Thymus (tissue), 11 donors: ENCODE measurements around the gene SERPINA6. TPM values are rescaled to one million over a fixed set of nuclear protein-coding genes. Genes with fewer than 3 reads are reported as not detected.

ENCODE experiments used
- DNase-seq, 9 donors: peaks; one replicate each; pipeline ENCODE4 v3.0.0-alpha.2; 2013; ENCODE audit warnings: low spot score in 9 of 9, low read depth in 6 of 9, missing footprints in 1 of 9
- H3K27ac ChIP-seq, 2 donors: one replicate each; pipeline ENCODE4 v1.5.1; 2013; ENCODE audit warnings: control low read depth in 1 of 2, low read depth in 1 of 2, low read length in 1 of 2, mild to moderate bottlenecking in 1 of 2, moderate library complexity in 1 of 2
- H3K27me3 ChIP-seq, 2 donors: one replicate each; pipeline ENCODE4 v1.5.1; 2013; ENCODE audit warnings: low read length in 1 of 2; ENCODE audit not compliant: control insufficient read depth in 2 of 2, insufficient read depth in 1 of 2
- H3K36me3 ChIP-seq, 2 donors: one replicate each; pipeline ENCODE4 v1.5.1; 2013; ENCODE audit warnings: low read length in 1 of 2, mild to moderate bottlenecking in 1 of 2, moderate library complexity in 1 of 2; ENCODE audit not compliant: control insufficient read depth in 2 of 2, insufficient read depth in 2 of 2
- H3K4me1 ChIP-seq, 2 donors: one replicate each; pipeline ENCODE4 v1.5.1; 2013; ENCODE audit warnings: low read length in 2 of 2; ENCODE audit not compliant: control insufficient read depth in 2 of 2, insufficient read depth in 2 of 2
- H3K4me3 ChIP-seq, 2 donors: one replicate each; pipeline ENCODE4 v1.5.1; 2013; ENCODE audit warnings: low read length in 2 of 2, control low read depth in 1 of 2, mild to moderate bottlenecking in 1 of 2
- H3K9me3 ChIP-seq, 2 donors: one replicate each; pipeline ENCODE4 v1.5.1; 2013; ENCODE audit warnings: low read length in 1 of 2, mild to moderate bottlenecking in 1 of 2; ENCODE audit not compliant: control insufficient read depth in 2 of 2, insufficient read depth in 1 of 2
- WGBS: extraction: QIAGEN DNeasy Blood & Tissue Kit; methylation state at CpG from one replicate; pipeline ENCODE4 v1.1.7; 2013; 5-methylcytosine and 5-hydroxymethylcytosine counted together
- polyA plus RNA-seq: library from polyadenylated mRNA; stranded (reverse); fragments of 200-250 nt; gene quantifications from one replicate; pipeline ENCODE4 v1.2.3, GENCODE V29; 2013
- total RNA-seq: library from RNA; stranded (reverse); fragments of 120-200 nt; gene quantifications from one replicate; pipeline ENCODE4 v1.2.4, GENCODE V29; 2013
- donor health status: healthy.

SERPINA6 gene
- total and polyA plus RNA-seq, 2 donors, result 0.33 to 0.91 TPM

DNA sequence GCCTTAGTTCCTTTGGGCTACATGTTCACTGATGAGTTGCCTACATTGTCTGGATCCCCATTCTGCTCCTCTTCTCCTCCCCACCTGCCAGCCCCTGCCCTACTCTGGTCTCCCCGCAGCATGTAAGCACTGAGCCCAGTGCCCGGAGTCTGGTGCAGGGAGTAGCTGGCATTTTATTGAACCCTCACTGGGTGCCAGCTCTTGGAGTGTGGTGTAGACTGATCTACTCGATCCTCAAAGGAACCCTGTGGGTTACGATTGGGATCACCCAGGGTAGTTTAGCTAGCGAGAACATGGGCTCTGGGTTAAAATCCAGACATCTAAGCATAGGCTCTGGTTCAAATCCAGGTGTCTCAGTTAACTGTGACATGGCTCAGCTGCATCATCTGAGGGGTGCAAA is 8.3 kb upstream of the SERPINA6 start:
- DNase-seq, result no peak
- Histone ChIP-seq H3K4me3 (no peak overlapping the region), H3K9me3 (no peaks in the 10 kb centered on the region), H3K27ac (no peak overlapping the region), H3K36me3 (no peaks in the 10 kb centered on the region), H3K27me3 (no peaks in the 10 kb centered on the region), H3K4me1 (no peaks in the 10 kb centered on the region)
- WGBS, result 97% methylated on average over 5 of the region's 5 CpGs

DNA sequence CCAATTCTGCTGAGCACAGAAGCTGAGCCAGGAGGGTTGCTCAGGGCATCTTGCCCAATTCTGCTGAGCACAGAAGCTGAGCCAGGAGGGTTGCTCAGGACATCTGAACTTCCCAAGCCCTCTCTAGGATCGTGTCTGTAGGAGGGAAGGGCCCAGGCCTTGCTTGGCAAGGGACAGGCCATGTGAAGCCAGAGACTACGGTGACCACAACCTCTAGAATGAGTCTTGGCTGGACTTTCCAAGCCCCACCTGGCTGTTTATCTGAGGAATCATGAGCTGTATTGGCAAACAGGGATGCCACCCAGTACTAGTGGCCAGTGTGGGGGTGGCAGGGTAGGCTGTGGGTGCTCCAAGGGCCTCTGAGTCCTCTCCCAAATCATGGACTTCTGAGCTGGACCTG is 7.7 kb upstream of the SERPINA6 start:
- DNase-seq, result no peak
- Histone ChIP-seq H3K4me1 (no peaks in the 10 kb centered on the region), H3K27ac (no peak overlapping the region), H3K4me3 (no peak overlapping the region), H3K36me3 (no peaks in the 10 kb centered on the region), H3K9me3 (no peaks in the 10 kb centered on the region), H3K27me3 (no peaks in the 10 kb centered on the region)
- 75% methylated on average over 2 of the region's 2 CpGs for WGBS

DNA sequence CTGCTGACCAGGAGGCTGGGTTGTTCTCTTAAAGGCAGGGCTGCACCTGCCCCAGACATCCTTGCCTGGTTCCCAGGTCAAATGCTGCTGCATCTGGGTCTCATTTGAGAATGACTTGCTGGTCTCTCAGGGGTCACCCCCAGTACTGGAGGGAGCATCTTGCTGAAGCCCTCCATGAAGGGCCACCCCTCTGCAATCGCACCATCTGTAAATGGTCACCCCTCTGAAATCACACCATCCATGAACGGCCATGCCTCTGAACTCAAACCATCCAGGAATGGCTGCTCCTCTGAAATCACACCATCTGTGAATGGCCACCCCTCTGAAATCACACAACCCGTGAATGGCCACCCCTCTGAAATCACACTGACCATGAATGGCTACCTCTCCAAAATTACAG is 7.3 kb upstream of the SERPINA6 start:
- H3K4me1 ChIP-seq, result no peaks in the 10 kb centered on the region
- no peak overlapping the region for H3K4me3 ChIP-seq
- no peaks in the 10 kb centered on the region for H3K9me3 ChIP-seq
- WGBS, result 96% methylated on average over 3 of the region's 3 CpGs
- H3K36me3 ChIP-seq, result no peaks in the 10 kb centered on the region
- no peaks in the 10 kb centered on the region for H3K27me3 ChIP-seq
- no peak overlapping the region for H3K27ac ChIP-seq
- DNase-seq, result no peak

GRCh38 chr14:94329857-94330256 is 6.7 kb upstream of the SERPINA6 start:
- Histone ChIP-seq H3K9me3 (no peaks in the 10 kb centered on the region), H3K4me1 (no peaks in the 10 kb centered on the region), H3K4me3 (no peak overlapping the region), H3K27ac (no peak overlapping the region), H3K27me3 (no peaks in the 10 kb centered on the region), H3K36me3 (no peaks in the 10 kb centered on the region)
- DNase-seq, result no peak
- WGBS, result 93% methylated on average over 4 of the region's 4 CpGs

- no peaks in the 10 kb centered on the region for H3K4me1 ChIP-seq
- no peak for DNase-seq
- 93% methylated on average over 2 of the region's 2 CpGs for WGBS
- H3K4me3 ChIP-seq, result no peak overlapping the region
- no peaks in the 10 kb centered on the region for H3K27me3 ChIP-seq
- H3K9me3 ChIP-seq, result no peaks in the 10 kb centered on the region
- no peaks in the 10 kb centered on the region for H3K36me3 ChIP-seq
- no peak overlapping the region for H3K27ac ChIP-seq
Observed at GRCh38 chr14:94328196-94328595, 5.1 kb upstream of the SERPINA6 start.

GRCh38 chr14:94321421-94322271 is 1.5 kb downstream of the SERPINA6 start:
- WGBS, result 84% methylated on average over 5 of the region's 5 CpGs

GRCh38 chr14:94320243-94320642 is 2.9 kb downstream of the SERPINA6 start:
- no peaks in the 10 kb centered on the region for H3K36me3 ChIP-seq
- no peak overlapping the region for H3K4me3 ChIP-seq
- H3K27me3 ChIP-seq, result no peaks in the 10 kb centered on the region
- no peaks in the 10 kb centered on the region for H3K9me3 ChIP-seq
- 77% methylated on average over 5 of the region's 5 CpGs for WGBS
- H3K27ac ChIP-seq, result no peak overlapping the region
- DNase-seq, result no peak
- H3K4me1 ChIP-seq, result no peaks in the 10 kb centered on the region

More at GRCh38 chr14:94321421-94322271, 1.5 kb downstream of the SERPINA6 start:
- Histone ChIP-seq H3K27ac (no peak overlapping the region), H3K36me3 (no peaks in the 10 kb centered on the region), H3K9me3 (no peaks in the 10 kb centered on the region), H3K27me3 (no peaks in the 10 kb centered on the region), H3K4me3 (no peak overlapping the region), H3K4me1 (no peaks in the 10 kb centered on the region)
- DNase-seq, result no peak

- H3K36me3 ChIP-seq, result no peaks in the 10 kb centered on the region
- H3K27ac ChIP-seq, result no peak overlapping the region
- WGBS, result 77% methylated on average over 4 of the region's 4 CpGs
- no peaks in the 10 kb centered on the region for H3K4me1 ChIP-seq
- H3K4me3 ChIP-seq, result no peak overlapping the region
- H3K27me3 ChIP-seq, result no peaks in the 10 kb centered on the region
- no peaks in the 10 kb centered on the region for H3K9me3 ChIP-seq
- DNase-seq, result no peak
Observed at GRCh38 chr14:94317259-94317658, 5.9 kb downstream of the SERPINA6 start.

DNA sequence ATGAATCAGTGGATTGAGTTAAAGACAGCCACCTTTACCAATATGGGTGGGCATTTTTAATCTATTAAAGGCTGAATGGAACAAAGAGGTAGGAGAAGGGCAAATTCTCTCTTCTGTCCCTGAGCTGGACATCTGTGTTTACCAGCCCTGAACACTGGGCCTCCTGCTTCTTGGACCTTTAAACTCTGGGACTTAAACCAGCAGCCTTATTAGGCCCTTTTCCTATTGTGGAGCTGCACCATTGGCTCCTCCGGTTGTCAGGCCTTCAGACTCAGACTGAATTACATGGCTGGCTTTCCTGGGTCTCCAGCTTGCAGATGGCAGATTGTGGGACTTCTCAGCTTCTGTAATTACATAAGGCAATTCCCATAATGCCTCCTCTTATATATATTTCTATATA is 6.4 kb downstream of the SERPINA6 start:
- DNase-seq, result no peak
- Histone ChIP-seq H3K27ac (no peak overlapping the region), H3K27me3 (no peaks in the 10 kb centered on the region), H3K4me3 (no peak overlapping the region), H3K4me1 (no peaks in the 10 kb centered on the region), H3K36me3 (no peaks in the 10 kb centered on the region), H3K9me3 (no peaks in the 10 kb centered on the region)
- WGBS, result 90% methylated on average over 1 of the region's 1 CpG
